Measurements from ENCODE around the gene GIPC1. TPM values are rescaled to one million over a fixed set of nuclear protein-coding genes. Genes with fewer than 3 reads are reported as not detected.

The GIPC1 gene
- polyA plus RNA-seq, 1 of the 3 experiments (the other 2 are of a cell fraction), result 144 TPM

- no peak for TF ChIP-seq CTCF (IDR thresholded peaks at IDR 0.05)
- no peak for TF ChIP-seq RCOR1 (IDR thresholded peaks at IDR 0.05; ENCODE audit: low read length)
- no peak for TF ChIP-seq TEAD4 (IDR thresholded peaks at IDR 0.05; ENCODE audit: borderline replicate concordance, insufficient read depth)
- TF ChIP-seq EZH2phosphoT487 (IDR thresholded peaks at IDR 0.05; ENCODE audit: borderline replicate concordance, low read depth), result no peak
- TF ChIP-seq, protein P1, sequence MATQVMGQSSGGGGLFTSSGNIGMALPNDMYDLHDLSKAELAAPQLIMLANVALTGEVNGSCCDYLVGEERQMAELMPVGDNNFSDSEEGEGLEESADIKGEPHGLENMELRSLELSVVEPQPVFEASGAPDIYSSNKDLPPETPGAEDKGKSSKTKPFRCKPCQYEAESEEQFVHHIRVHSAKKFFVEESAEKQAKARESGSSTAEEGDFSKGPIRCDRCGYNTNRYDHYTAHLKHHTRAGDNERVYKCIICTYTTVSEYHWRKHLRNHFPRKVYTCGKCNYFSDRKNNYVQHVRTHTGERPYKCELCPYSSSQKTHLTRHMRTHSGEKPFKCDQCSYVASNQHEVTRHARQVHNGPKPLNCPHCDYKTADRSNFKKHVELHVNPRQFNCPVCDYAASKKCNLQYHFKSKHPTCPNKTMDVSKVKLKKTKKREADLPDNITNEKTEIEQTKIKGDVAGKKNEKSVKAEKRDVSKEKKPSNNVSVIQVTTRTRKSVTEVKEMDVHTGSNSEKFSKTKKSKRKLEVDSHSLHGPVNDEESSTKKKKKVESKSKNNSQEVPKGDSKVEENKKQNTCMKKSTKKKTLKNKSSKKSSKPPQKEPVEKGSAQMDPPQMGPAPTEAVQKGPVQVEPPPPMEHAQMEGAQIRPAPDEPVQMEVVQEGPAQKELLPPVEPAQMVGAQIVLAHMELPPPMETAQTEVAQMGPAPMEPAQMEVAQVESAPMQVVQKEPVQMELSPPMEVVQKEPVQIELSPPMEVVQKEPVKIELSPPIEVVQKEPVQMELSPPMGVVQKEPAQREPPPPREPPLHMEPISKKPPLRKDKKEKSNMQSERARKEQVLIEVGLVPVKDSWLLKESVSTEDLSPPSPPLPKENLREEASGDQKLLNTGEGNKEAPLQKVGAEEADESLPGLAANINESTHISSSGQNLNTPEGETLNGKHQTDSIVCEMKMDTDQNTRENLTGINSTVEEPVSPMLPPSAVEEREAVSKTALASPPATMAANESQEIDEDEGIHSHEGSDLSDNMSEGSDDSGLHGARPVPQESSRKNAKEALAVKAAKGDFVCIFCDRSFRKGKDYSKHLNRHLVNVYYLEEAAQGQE (IDR thresholded peaks at IDR 0.05; ENCODE audit: low read depth, low read length), result no peak
- no peak for TF ChIP-seq USF1 (IDR thresholded peaks at IDR 0.05; ENCODE audit: borderline replicate concordance, low read depth)
- no peak for TF ChIP-seq TCF12 (IDR thresholded peaks at IDR 0.05)
- no peak for TF ChIP-seq ELF1 (IDR thresholded peaks at IDR 0.05)
These were observed 21.1 kb downstream of the GIPC1 start (continued) for GRCh38 chr19:14474827-14475226.

- Histone ChIP-seq H3F3A (replicated peaks; ENCODE audit: insufficient read depth) (peaks cover 7% of the 10 kb centered on the region), H3K4me1 (ENCODE audit: control insufficient read depth in 1 of 2, insufficient read depth in 2 of 2, low read depth in 1 of 2, low read length in 1 of 2) (peaks cover 24 to 39% of the 10 kb centered on the region in 2 experiments; a peak in 3 of 4 replicates), H2AFZ (ENCODE audit: low read depth) (no peak overlapping the region), H3K9me3 (no peaks in the 10 kb centered on the region), H3K9me2 (no peaks in the 10 kb centered on the region), H3K36me3 (replicated peaks in 1 of 2; ENCODE audit: control insufficient read depth in 1 of 2, insufficient read depth in 2 of 2, low read length in 1 of 2) (peaks cover 6 to 23% of the 10 kb centered on the region in 2 experiments), H3K4me3 (ENCODE audit: low read depth in 2 of 2, low read length in 1 of 2) (no peak overlapping the region), H3K4me2 (no peak overlapping the region), H3K9ac (no peak overlapping the region), H3K79me2 (ENCODE audit: insufficient read depth) (no peaks in the 10 kb centered on the region), H3K27ac (ENCODE audit: low read depth in 2 of 2, low read length in 1 of 2) (no peak overlapping the region), H4K20me1 (ENCODE audit: insufficient read depth) (no peaks in the 10 kb centered on the region), H3K27me3 (ENCODE audit: insufficient read depth) (no peaks in the 10 kb centered on the region)
- ChIA-PET POLR2A (no interaction called here), CTCF (interaction anchor here (0.5 to 1.6 kb wide), 2 partner anchors 20 to 67 kb away, joined by 3 to 4 read pairs; no protein-coding TSS in a partner anchor)
- TF ChIP-seq, protein P1 (IDR thresholded peaks at IDR 0.05; ENCODE audit: low read depth, low read length), result no peak
- TF ChIP-seq GABPA (IDR thresholded peaks at IDR 0.05; ENCODE audit: low read depth), result no peak
- TF ChIP-seq IRF3 (IDR thresholded peaks at IDR 0.05; ENCODE audit: low read depth, low read length), result no peak
- TF ChIP-seq RAD21 (IDR thresholded peaks at IDR 0.05; ENCODE audit: low read length), result no peak
- peak; percentile 32 for DNase-seq
- 97% methylated on average over 34 of the region's 53 CpGs for WGBS (ENCODE audit: low lambda C conversion rate)
These were observed 21.8 kb downstream of the GIPC1 start for GRCh38 chr19:14473978-14474578.
